OCI-LY1 (cell line): ENCODE data around the gene ST6GALNAC4.

Experiments
- H2AFZ ChIP-seq: fragments of 200-600 bp; sonication (generic), shearing (Covaris generic); 2 replicates; pipeline ENCODE4 v1.6.0; 2014; ENCODE audit warnings: antibody characterized with exemption, mild to moderate bottlenecking, low read length
- H3F3A ChIP-seq: fragments of 200-600 bp; sonication (generic), shearing (Covaris generic); 2 replicates; pipeline ENCODE4 v1.6.0; 2014; ENCODE audit warnings: mild to moderate bottlenecking, antibody characterized with exemption, low read length, moderate library complexity; ENCODE audit not compliant: insufficient read depth
- H3K27ac ChIP-seq: fragments of 200-600 bp; sonication (generic); 2 replicates; pipeline ENCODE4 v1.5.1; 2014; ENCODE audit warnings: low read length, mixed run types, mild to moderate bottlenecking, low read depth; ENCODE audit not compliant: poor library complexity, severe bottlenecking
- H3K27me3 ChIP-seq: fragments of 200-600 bp; sonication (generic); 2 replicates; pipeline ENCODE4 v1.6.0; 2014; ENCODE audit warnings: antibody characterized with exemption, mild to moderate bottlenecking, low read length, moderate library complexity; ENCODE audit not compliant: insufficient read depth
- H3K36me3 ChIP-seq: fragments of 200-600 bp; sonication (generic); 2 replicates; pipeline ENCODE4 v1.6.1; 2014; ENCODE audit warnings: mild to moderate bottlenecking, antibody characterized with exemption, low read length, moderate library complexity, mixed read lengths; ENCODE audit not compliant: insufficient read depth
- H3K4me1 ChIP-seq: fragments of 200-600 bp; sonication (generic); 2 replicates; pipeline ENCODE4 v1.5.1; 2014; ENCODE audit warnings: mild to moderate bottlenecking, low read length, moderate library complexity; ENCODE audit not compliant: insufficient read depth, severe bottlenecking
- H3K4me2 ChIP-seq: fragments of 200-600 bp; sonication (generic), shearing (Covaris generic); 2 replicates; pipeline ENCODE4 v1.6.1; 2014; ENCODE audit warnings: low read length
- H3K4me3 ChIP-seq: fragments of 200-600 bp; sonication (generic); 2 replicates; pipeline ENCODE4 v1.5.1; 2014; ENCODE audit warnings: low read length, low read depth, mild to moderate bottlenecking, mixed read lengths; ENCODE audit not compliant: poor library complexity, severe bottlenecking
- H3K79me2 ChIP-seq: fragments of 200-600 bp; shearing (Covaris generic); 2 replicates; pipeline ENCODE4 v1.6.1; 2016; ENCODE audit warnings: mixed run types, low read length, mixed read lengths; ENCODE audit not compliant: insufficient read depth
- H3K9ac ChIP-seq: fragments of 200-600 bp; sonication (generic), shearing (Covaris generic); 2 replicates; pipeline ENCODE4 v1.6.1; 2014; ENCODE audit warnings: mild to moderate bottlenecking, low read length, mixed read lengths
- H3K9me2 ChIP-seq: fragments of 200-600 bp; sonication (generic), shearing (Covaris generic); 2 replicates; pipeline ENCODE4 v1.6.1; 2014; ENCODE audit warnings: low read depth, mild to moderate bottlenecking, low read length, mixed read lengths
- H3K9me3 ChIP-seq: fragments of 200-600 bp; shearing (Covaris generic); 2 replicates; pipeline ENCODE4 v1.6.1; 2014; ENCODE audit warnings: low read length, mixed read lengths
- H4K20me1 ChIP-seq: fragments of 200-600 bp; sonication (generic), shearing (Covaris generic); 2 replicates; pipeline ENCODE4 v1.6.0; 2016; ENCODE audit warnings: mild to moderate bottlenecking, low read length; ENCODE audit not compliant: insufficient read depth
- CTCF ChIP-seq: fragments of 200-600 bp; sonication (generic), shearing (Covaris generic); IDR thresholded peaks from 2 replicates; pipeline ENCODE4 v1.5.1; 2017; ENCODE audit warnings: mild to moderate bottlenecking, antibody characterized with exemption, low read length, moderate library complexity, mixed read lengths
- EZH2 ChIP-seq: fragments of 200-600 bp; sonication (generic), shearing (Covaris generic); IDR thresholded peaks from 2 replicates; pipeline ENCODE4 v1.8.0; 2017; ENCODE audit warnings: borderline replicate concordance, mixed run types, mild to moderate bottlenecking, antibody characterized with exemption, low read length, moderate library complexity, mixed read lengths

Gene ST6GALNAC4

DNA sequence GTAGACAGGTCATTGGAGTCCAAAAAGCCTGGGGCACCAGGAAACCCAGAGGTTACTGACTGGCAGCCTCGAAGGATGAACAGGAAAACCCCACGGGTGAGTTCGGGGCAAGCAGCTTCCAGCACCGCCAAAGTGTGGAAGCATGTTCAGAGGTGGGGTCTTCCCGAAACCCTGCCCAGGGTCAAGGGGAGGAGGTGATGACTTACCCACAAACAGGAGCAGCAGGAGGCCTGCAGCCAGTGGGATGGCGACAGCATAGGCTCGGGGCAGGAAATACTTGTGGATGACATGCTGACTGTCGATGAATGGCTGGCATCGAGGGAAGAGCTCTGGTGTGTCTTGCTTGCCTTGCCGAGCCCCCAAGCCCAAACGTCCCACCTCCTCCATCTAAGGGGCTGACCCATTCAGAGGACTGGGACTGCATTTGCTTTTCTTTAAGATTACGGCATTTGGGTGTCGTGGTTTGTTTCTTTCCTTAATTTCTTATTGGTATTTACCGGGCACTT lies 19.6 kb upstream of the ST6GALNAC4 start:
- Histone ChIP-seq H3K9ac (peak overlapping the region; percentile 78), H3K27me3 (no peaks in the 10 kb centered on the region), H3K4me1 (peaks cover 33% of the 10 kb centered on the region), H3K36me3 (peaks cover 40% of the 10 kb centered on the region), H3K9me2 (no peaks in the 10 kb centered on the region), H3F3A (no peaks in the 10 kb centered on the region), H3K79me2 (no peaks in the 10 kb centered on the region), H2AFZ (no peak overlapping the region), H3K9me3 (no peaks in the 10 kb centered on the region), H3K4me3 (peak overlapping the region; percentile 75), H4K20me1 (no peaks in the 10 kb centered on the region), H3K27ac (no peak overlapping the region), H3K4me2 (peak overlapping the region; percentile 77)
- TF ChIP-seq CTCF (no peak), EZH2 (no peak)

GRCh38 chr9:127935765-127936221 lies 19.0 kb upstream of the ST6GALNAC4 start:
- Histone ChIP-seq H3K9me2 (no peaks in the 10 kb centered on the region), H3F3A (no peaks in the 10 kb centered on the region), H3K9ac (peak overlapping the region; percentile 78), H3K27ac (no peak overlapping the region), H3K79me2 (no peaks in the 10 kb centered on the region), H3K36me3 (peaks cover 34% of the 10 kb centered on the region), H2AFZ (no peak overlapping the region), H3K27me3 (no peaks in the 10 kb centered on the region), H4K20me1 (no peaks in the 10 kb centered on the region), H3K4me2 (peak overlapping the region; percentile 77), H3K9me3 (no peaks in the 10 kb centered on the region), H3K4me3 (peak overlapping the region; percentile 75), H3K4me1 (peaks cover 39% of the 10 kb centered on the region)
- TF ChIP-seq EZH2: no peak
- TF ChIP-seq CTCF: no peak

- Histone ChIP-seq H3K9ac (no peak overlapping the region), H3K4me2 (no peak overlapping the region)
Measured at GRCh38 chr9:127934986-127935385, 18.1 kb upstream of the ST6GALNAC4 start.

More at GRCh38 chr9:127934986-127935385, 18.1 kb upstream of the ST6GALNAC4 start:
- peaks cover 46% of the 10 kb centered on the region for H3K4me1 ChIP-seq
- peaks cover 27% of the 10 kb centered on the region for H3K36me3 ChIP-seq
- H3K9me3 ChIP-seq: no peaks in the 10 kb centered on the region
- H4K20me1 ChIP-seq: no peaks in the 10 kb centered on the region
- H2AFZ ChIP-seq: no peak overlapping the region
- no peak for TF ChIP-seq CTCF
- TF ChIP-seq EZH2: no peak
- H3K4me3 ChIP-seq: no peak overlapping the region
- H3K79me2 ChIP-seq: no peaks in the 10 kb centered on the region
- H3K27me3 ChIP-seq: no peaks in the 10 kb centered on the region
- H3F3A ChIP-seq: no peaks in the 10 kb centered on the region
- no peak overlapping the region for H3K27ac ChIP-seq
- no peaks in the 10 kb centered on the region for H3K9me2 ChIP-seq
